Breast epithelium (tissue), 3 donors: Measurements from ENCODE around the gene TSPEAR.

Experiments
- CTCF ChIP-seq, 3 donors: fragments of 450-650 bp; IDR thresholded peaks; one replicate each; pipeline ENCODE4 v1.5.1; 2016 to 2017; ENCODE audit warnings: antibody characterized with exemption in 3 of 3, mild to moderate bottlenecking in 3 of 3, moderate library complexity in 3 of 3
- POLR2A ChIP-seq: fragments of 450-650 bp; IDR thresholded peaks from one replicate; pipeline ENCODE4 v1.6.1; 2016; ENCODE audit warnings: antibody characterized with exemption, mild to moderate bottlenecking, moderate library complexity
- POLR2AphosphoS5 ChIP-seq, 3 donors: sonication (generic); formaldehyde crosslinking; IDR thresholded peaks; one replicate each; pipeline ENCODE4 v1.6.1; 2017; ENCODE audit warnings: antibody characterized with exemption in 3 of 3

DNA sequence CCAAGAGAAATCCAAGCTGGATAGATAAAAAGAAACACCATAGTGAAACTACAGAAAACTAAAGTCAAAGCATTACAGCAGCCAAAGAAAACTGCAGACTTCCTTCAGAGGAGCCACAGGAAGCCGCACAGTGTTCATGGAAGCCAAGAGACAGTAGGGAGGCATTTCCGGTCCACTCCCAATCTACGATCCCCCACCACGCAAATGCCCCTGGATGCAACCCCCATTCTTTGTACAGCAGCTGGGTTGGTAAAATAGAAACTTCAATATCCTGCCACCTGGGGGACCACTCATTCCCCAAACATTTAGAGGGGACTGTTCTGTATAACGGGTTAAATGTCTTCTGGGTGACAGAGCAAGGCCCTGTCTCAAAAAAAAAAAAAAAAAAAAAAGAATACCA lies 43.9 kb upstream of the TSPEAR start:
- no peak for TF ChIP-seq CTCF (IDR thresholded peaks at IDR 0.05)
- no peak for TF ChIP-seq POLR2A
- TF ChIP-seq POLR2AphosphoS5 (IDR thresholded peaks at IDR 0.05) = no peak
